H1 (cell line): ENCODE results near the gene CAMK2A. TPM values are rescaled to one million over a fixed set of nuclear protein-coding genes. Genes with fewer than 3 reads are reported as not detected.

Experiments
- CTCF ChIA-PET: fragments of 300-600 bp; sonication (Branson Sonifier 250); formaldehyde crosslinking; loops from one replicate; lab custom pipeline; 2021; ENCODE audit not compliant: partially characterized antibody; lab: Charles Lee
- POLR2A ChIA-PET: fragments of 300-600 bp; sonication (Branson Sonifier 250); formaldehyde crosslinking; loops from one replicate; lab custom pipeline; 2021; ENCODE audit warnings: inconsistent platforms; ENCODE audit not compliant: partially characterized antibody; lab: Charles Lee
- DNase-seq, 2 experiments: peaks; one replicate each; pipeline versions ENCODE4 v3.0.0 to v3.0.0-alpha.2; 2010 to 2022; ENCODE audit warnings: low spot score in 2 of 2, low read depth in 1 of 2, mixed read lengths in 1 of 2
- FAIRE-seq: peaks from 2 replicates; lab custom pipeline; 2011; peaks lifted over from hg19 to GRCh38; lab: Jason Lieb, UNC
- H2AFZ ChIP-seq: 2 replicates; pipeline ENCODE4 v1.8.1; 2012; ENCODE audit warnings: low read length, inconsistent platforms
- H2AK5ac ChIP-seq: 2 replicates; pipeline ENCODE4 v1.6.1; 2013; ENCODE audit warnings: low read depth, low read length
- H2BK120ac ChIP-seq: replicated peaks from 2 replicates; pipeline ENCODE3; 2013; ENCODE audit warnings: low read depth, low read length, inconsistent platforms
- H2BK12ac ChIP-seq: 2 replicates; pipeline ENCODE4 v1.6.1; 2013; ENCODE audit warnings: low read depth, low read length
- H2BK15ac ChIP-seq: 2 replicates; pipeline ENCODE4 v1.6.1; 2013; ENCODE audit warnings: low read length
- H2BK20ac ChIP-seq: 2 replicates; pipeline ENCODE4 v1.6.1; 2013; ENCODE audit warnings: low read length
- H2BK5ac ChIP-seq: 2 replicates; pipeline ENCODE4 v1.6.1; 2013; ENCODE audit warnings: low read depth, low read length
- H3K14ac ChIP-seq: 2 replicates; pipeline ENCODE4 v1.6.1; 2013; ENCODE audit warnings: inconsistent platforms; ENCODE audit not compliant: insufficient read length
- H3K18ac ChIP-seq: 2 replicates; pipeline ENCODE4 v1.6.1; 2013; ENCODE audit warnings: low read length; ENCODE audit errors: extremely low read depth
- H3K23ac ChIP-seq: 2 replicates; pipeline ENCODE4 v1.6.1; 2013; ENCODE audit warnings: inconsistent platforms; ENCODE audit not compliant: insufficient read length
- H3K23me2 ChIP-seq: 2 replicates; pipeline ENCODE4 v1.6.1; 2013; ENCODE audit warnings: low read depth, low read length
- H3K27ac ChIP-seq: 2 replicates; pipeline ENCODE4 v1.6.1; 2011; ENCODE audit warnings: low read depth, low read length, inconsistent platforms
- H3K27me3 ChIP-seq, 4 experiments: replicated peaks in 1 of 4; 1 replicate in 1 of 4; 2 replicates in 3 of 4; pipeline versions ENCODE4 v1.6.1 to v1.8.1; 2011 to 2013; ENCODE audit warnings: low read length in 3 of 4, mild to moderate bottlenecking in 3 of 4, inconsistent platforms in 2 of 4, mixed read lengths in 2 of 4, moderate library complexity in 1 of 4; ENCODE audit not compliant: control insufficient read depth in 3 of 4, insufficient read depth in 3 of 4; ENCODE audit errors: extremely low read depth in 1 of 4
- H3K36me3 ChIP-seq, 4 experiments: 2 replicates each; pipeline versions ENCODE4 v1.6.1 to v1.8.1; 2011 to 2013; ENCODE audit warnings: mild to moderate bottlenecking in 4 of 4, low read length in 3 of 4, moderate library complexity in 2 of 4, control low read depth in 1 of 4, inconsistent platforms in 1 of 4; ENCODE audit not compliant: insufficient read depth in 4 of 4, control insufficient read depth in 2 of 4
- H3K4ac ChIP-seq: replicated peaks from 2 replicates; pipeline ENCODE3; 2013; ENCODE audit warnings: low read length, low read depth, mixed read lengths, inconsistent platforms; ENCODE audit not compliant: insufficient read length
- H3K4me1 ChIP-seq, 4 experiments: replicated peaks in 1 of 4; 1 replicate in 1 of 4; 2 replicates in 3 of 4; pipeline versions ENCODE4 v1.6.1 to v1.8.1; 2011 to 2013; ENCODE audit warnings: low read length in 3 of 4, inconsistent platforms in 2 of 4, mixed read lengths in 1 of 4; ENCODE audit not compliant: insufficient read depth in 4 of 4, control insufficient read depth in 3 of 4
- H3K4me2 ChIP-seq, 2 experiments: 2 replicates each; pipeline versions ENCODE4 v1.6.1 to v1.8.1; 2011 to 2013; ENCODE audit warnings: low read depth in 2 of 2, low read length in 2 of 2, control low read depth in 1 of 2, inconsistent platforms in 1 of 2, mild to moderate bottlenecking in 1 of 2; ENCODE audit not compliant: insufficient read depth in 1 of 2
- H3K4me3 ChIP-seq, 4 experiments: fragments of 200-600, 300-600 bp in 1 of 4; sonication (generic), shearing (Covaris generic), sonication (Bioruptor Twin) in 1 of 4; 2 replicates each; pipeline versions ENCODE4 v1.5.1 to v1.8.1; 2011 to 2016; ENCODE audit warnings: low read length in 4 of 4, low read depth in 3 of 4, control low read depth in 2 of 4, inconsistent platforms in 2 of 4, mild to moderate bottlenecking in 2 of 4, mixed read lengths in 1 of 4, moderate library complexity in 1 of 4; ENCODE audit not compliant: insufficient read depth in 2 of 4; ENCODE audit errors: extremely low read depth in 1 of 4
- H3K56ac ChIP-seq: replicated peaks from 2 replicates; pipeline ENCODE3; 2013; ENCODE audit warnings: low read depth, mild to moderate bottlenecking, mixed read lengths, low read length, inconsistent platforms; ENCODE audit not compliant: insufficient read length
- H3K79me1 ChIP-seq: 2 replicates; pipeline ENCODE4 v1.6.1; 2013; ENCODE audit warnings: low read depth, low read length, control low read depth
- H3K79me2 ChIP-seq, 2 experiments: 2 replicates each; pipeline versions ENCODE4 v1.6.1 to v1.8.1; 2012 to 2013; ENCODE audit warnings: low read length in 2 of 2, mild to moderate bottlenecking in 2 of 2, inconsistent platforms in 1 of 2; ENCODE audit not compliant: insufficient read depth in 2 of 2, control insufficient read depth in 1 of 2
- H3K9ac ChIP-seq, 4 experiments: replicated peaks in 1 of 4; 1 replicate in 1 of 4; 2 replicates in 3 of 4; pipeline versions ENCODE4 v1.6.1 to v1.8.1; 2011 to 2013; ENCODE audit warnings: low read depth in 3 of 4, low read length in 3 of 4, control low read depth in 2 of 4, mild to moderate bottlenecking in 2 of 4, moderate library complexity in 2 of 4, inconsistent platforms in 1 of 4; ENCODE audit errors: extremely low read depth in 1 of 4
- H3K9me3 ChIP-seq, 2 experiments: 2 replicates each; pipeline versions ENCODE4 v1.6.1 to v1.8.1; 2012 to 2013; ENCODE audit warnings: mild to moderate bottlenecking in 2 of 2, moderate library complexity in 2 of 2, control low read depth in 1 of 2, inconsistent platforms in 1 of 2, low read depth in 1 of 2, low read length in 1 of 2, mixed read lengths in 1 of 2; ENCODE audit not compliant: insufficient read depth in 2 of 2
- H4K20me1 ChIP-seq, 2 experiments: replicated peaks in 1 of 2; 2 replicates each; pipeline versions ENCODE3 to v1.8.1; 2011 to 2013; ENCODE audit warnings: inconsistent platforms in 2 of 2, low read length in 2 of 2, mild to moderate bottlenecking in 1 of 2; ENCODE audit not compliant: insufficient read depth in 2 of 2, control insufficient read depth in 1 of 2
- H4K5ac ChIP-seq: 2 replicates; pipeline ENCODE4 v1.6.1; 2013; ENCODE audit warnings: low read length, low read depth, mixed read lengths, inconsistent platforms; ENCODE audit not compliant: insufficient read length
- H4K8ac ChIP-seq: 2 replicates; pipeline ENCODE4 v1.8.0; 2013; ENCODE audit warnings: mild to moderate bottlenecking, moderate library complexity, low read length, inconsistent platforms; ENCODE audit not compliant: insufficient read depth; ENCODE audit errors: extremely low read depth
- H4K91ac ChIP-seq: replicated peaks from 2 replicates; pipeline ENCODE3; 2013; ENCODE audit warnings: low read length, mixed read lengths, inconsistent platforms; ENCODE audit not compliant: insufficient read length
- BACH1 ChIP-seq: IDR thresholded peaks from 2 replicates; pipeline ENCODE4 v1.6.1; 2012; ENCODE audit warnings: low read length, improper control_type of control experiment
- CBX5 ChIP-seq: fragments of 300-800, 300-1000 bp; sonication (generic); IDR thresholded peaks from 2 replicates; pipeline ENCODE4 v1.7.1; 2016; ENCODE audit warnings: antibody characterized with exemption, low read length, low read depth
- CTBP2 ChIP-seq: IDR thresholded peaks from 2 replicates; pipeline ENCODE4 v1.7.0; 2011; ENCODE audit warnings: borderline replicate concordance, mild to moderate bottlenecking, moderate library complexity, mixed read lengths, low read length; ENCODE audit not compliant: insufficient read depth, insufficient read length
- EGR1 ChIP-seq: IDR thresholded peaks from 2 replicates; pipeline ENCODE4 v1.6.1; 2011; ENCODE audit warnings: low read depth, low read length, borderline replicate concordance
- POLR2AphosphoS5 ChIP-seq: IDR thresholded peaks from 2 replicates; pipeline ENCODE4 v1.6.1; 2011; ENCODE audit warnings: low read depth, low read length
- RFX5 ChIP-seq: IDR thresholded peaks from 2 replicates; pipeline ENCODE4 v1.6.1; 2011; ENCODE audit warnings: low read depth, low read length, improper control_type of control experiment, borderline replicate concordance
- SIRT6 ChIP-seq: IDR thresholded peaks from one replicate; pipeline ENCODE4 v1.7.1; 2012; ENCODE audit warnings: low read length, inconsistent platforms
- SUZ12 ChIP-seq: fragments of 200-600 bp; sonication (generic); IDR thresholded peaks from 2 replicates; pipeline ENCODE4 v1.6.1; 2012; ENCODE audit warnings: mild to moderate bottlenecking, inconsistent platforms, low read length, moderate library complexity, mixed read lengths
- YY1 ChIP-seq: IDR thresholded peaks from 2 replicates; pipeline ENCODE4 v1.6.1; 2011; ENCODE audit warnings: low read depth, mild to moderate bottlenecking, low read length
- WGBS, 2 experiments: shearing (Covaris generic) in 1 of 2; methylation state at CpG; one replicate each; pipeline versions ENCODE4 v1.1.6 to v1.1.7; 2013 to 2015; ENCODE audit warnings: low lambda C conversion rate in 2 of 2, mixed read lengths in 2 of 2, inconsistent platforms in 1 of 2, low coverage in 1 of 2, missing lambda C conversion rate in 1 of 2; ENCODE audit not compliant: insufficient replicate concordance in 2 of 2, insufficient coverage in 1 of 2, insufficient read length in 1 of 2; ENCODE audit errors: extremely low coverage in 1 of 2, missing lambda C conversion rate in 1 of 2; 5-methylcytosine and 5-hydroxymethylcytosine counted together
- polyA plus RNA-seq, 7 experiments: library from polyadenylated mRNA; depleted of rRNA in 3 of 7; stranded (reverse) in 5 of 7; unstranded in 2 of 7; fragments of >200 nt in 5 of 7; fragments of 200-250 nt in 2 of 7; gene quantifications; 1 replicate in 5 of 7; 2 replicates in 1 of 7; 4 replicates in 1 of 7; pipeline versions ENCODE4 v1.2.1 to v1.2.3, GENCODE V29; 2011 to 2013; ENCODE audit warnings: missing spikeins in 2 of 7, mixed read lengths in 2 of 7
- total RNA-seq: library from RNA; stranded (reverse); fragmentation: NEBNext Ultra II Directional; extraction: Animal tissue kit (Norgen Biotek cat#: 25700); gene quantifications from 2 replicates; pipeline ENCODE4 v1.2.1, GENCODE V29; 2021
- TF ChIP-seq, protein P1 (sequence below): IDR thresholded peaks from 2 replicates; pipeline ENCODE4 v1.6.1; 2011; ENCODE audit warnings: low read length, improper control_type of control experiment

Gene CAMK2A
- total and polyA plus RNA-seq, 2 of the 8 experiments (the other 6 are each of a cell fraction or from before 2014, with no cell fraction given): 0.20 to 0.28 TPM

DNA sequence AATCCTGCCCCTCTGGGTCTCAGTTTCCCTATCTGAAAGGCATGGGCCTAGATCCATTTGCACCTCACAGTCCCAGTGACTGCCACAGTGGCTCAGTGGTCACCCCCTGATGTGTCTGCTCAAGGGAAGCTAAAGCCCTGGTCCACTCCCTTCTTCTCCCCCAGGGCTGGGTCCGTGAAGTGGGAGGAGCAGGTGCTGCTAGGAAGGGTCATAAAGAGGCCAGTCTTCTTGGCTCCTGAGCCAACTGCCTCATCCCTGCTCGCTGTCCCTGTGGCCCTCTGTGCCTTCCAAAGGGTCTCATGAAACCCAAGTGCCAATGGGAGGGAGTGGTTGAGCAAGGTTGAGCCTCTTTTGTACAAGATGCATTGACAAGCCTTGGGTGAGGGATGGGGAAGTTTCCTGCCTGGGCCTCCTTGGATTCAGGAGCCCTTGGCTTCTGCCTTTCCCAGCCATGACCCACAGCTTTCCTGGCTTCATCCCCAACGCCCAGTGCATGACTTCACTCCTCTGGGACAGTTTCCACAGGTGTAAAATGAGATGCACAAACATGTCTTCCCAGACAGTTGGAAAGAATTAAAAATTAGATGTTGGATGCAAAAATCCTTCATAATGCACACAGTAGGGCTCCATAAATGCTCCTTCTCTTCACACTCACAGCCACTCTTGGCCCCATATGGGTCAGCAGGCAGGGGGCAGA, 101.3 kb downstream of the CAMK2A start:
- no peak overlapping the region for H4K8ac ChIP-seq
- ChIA-PET POLR2A (no interaction called here), CTCF (interaction anchor here (0.5 to 23.7 kb wide), 7 partner anchors 13 to 85 kb away, joined by 3 to 302 read pairs (median 5); no protein-coding TSS in a partner anchor)
- no peaks in the 10 kb centered on the region for H3K36me3 ChIP-seq
- H3K23ac ChIP-seq: no peak overlapping the region
- peaks cover 29 to 65% (median 60%) of the 10 kb centered on the region in 4 experiments for H3K27me3 ChIP-seq
- DNase-seq (no peak), FAIRE-seq (no peak)
- no peak overlapping the region for H4K5ac ChIP-seq
- H3K56ac ChIP-seq: no peak overlapping the region
- WGBS, 2 experiments: 89% methylated on average over 3 of the region's 3 CpGs; no CpG with 5 or more reads in 1 of the 2 experiments
- H2AFZ ChIP-seq: no peak overlapping the region
- 0 out of 2 replicates have a peak overlapping the region, but pooled peaks have one; percentile 5 for H2AK5ac ChIP-seq
- no peak overlapping the region for H3K14ac ChIP-seq
- no peak overlapping the region for H3K4ac ChIP-seq
- H3K9ac ChIP-seq: no peak overlapping the region
- H3K79me1 ChIP-seq: no peaks in the 10 kb centered on the region
- no peak overlapping the region for H2BK120ac ChIP-seq
- peaks cover 4 to 26% (median 8%) of the 10 kb centered on the region in 4 experiments for H3K4me1 ChIP-seq
- H4K20me1 ChIP-seq: peaks cover 1 to 3% of the 10 kb centered on the region in 2 experiments
- no peak overlapping the region for H3K18ac ChIP-seq
- TF ChIP-seq CTBP2 (no peak), YY1 (no peak), EGR1 (no peak), RFX5 (no peak), POLR2AphosphoS5 (no peak), CBX5 (no peak), BACH1 (no peak), SIRT6 (no peak), SUZ12 (no peak)
- TF ChIP-seq, protein P1, sequence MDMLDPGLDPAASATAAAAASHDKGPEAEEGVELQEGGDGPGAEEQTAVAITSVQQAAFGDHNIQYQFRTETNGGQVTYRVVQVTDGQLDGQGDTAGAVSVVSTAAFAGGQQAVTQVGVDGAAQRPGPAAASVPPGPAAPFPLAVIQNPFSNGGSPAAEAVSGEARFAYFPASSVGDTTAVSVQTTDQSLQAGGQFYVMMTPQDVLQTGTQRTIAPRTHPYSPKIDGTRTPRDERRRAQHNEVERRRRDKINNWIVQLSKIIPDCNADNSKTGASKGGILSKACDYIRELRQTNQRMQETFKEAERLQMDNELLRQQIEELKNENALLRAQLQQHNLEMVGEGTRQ: no peak
- H2BK20ac ChIP-seq: no peak overlapping the region
- H3K79me2 ChIP-seq: no peaks in the 10 kb centered on the region
- no peak overlapping the region for H3K4me3 ChIP-seq
- no peak overlapping the region for H4K91ac ChIP-seq
- H3K9me3 ChIP-seq: no peaks in the 10 kb centered on the region
- H2BK15ac ChIP-seq: no peak overlapping the region
- H2BK12ac ChIP-seq: no peak overlapping the region
- no peak overlapping the region for H3K4me2 ChIP-seq
- no peak overlapping the region for H3K27ac ChIP-seq
- H3K23me2 ChIP-seq: peaks cover 6% of the 10 kb centered on the region; the same call in 1 of the 2 replicates
- no peak overlapping the region for H2BK5ac ChIP-seq
